CD4-positive, alpha-beta T cell treated with Interferon gamma for 1 hour (primary cell): ENCODE data around the gene DLG2.

Source experiments
- DNase-seq: peaks from one replicate; pipeline ENCODE4 v3.0.0-alpha.2; 2020

The DLG2 gene

GRCh38 chr11:83572581-83573496 lies 2054.3 kb downstream of the DLG2 start:
- DNase-seq = no peak

DNA sequence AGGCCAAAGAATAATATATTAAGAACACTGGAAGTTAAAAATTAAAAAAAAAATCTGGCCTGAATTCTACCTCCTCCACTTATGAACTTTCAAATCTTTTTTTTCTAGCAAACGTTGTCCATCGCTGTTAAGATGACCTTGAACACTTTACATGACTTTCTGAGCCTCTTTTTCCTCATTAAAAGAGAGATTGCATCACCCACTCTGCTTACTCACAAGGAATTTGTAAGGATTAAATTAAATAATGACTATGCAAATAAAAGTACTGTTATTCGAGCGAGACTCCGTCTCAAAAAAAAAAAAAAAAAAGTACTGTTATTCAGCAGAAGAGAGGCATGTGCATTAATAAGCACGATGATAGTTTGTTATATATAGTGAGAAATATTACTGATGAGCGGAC lies 2055.8 kb downstream of the DLG2 start:
- DNase-seq = no peak

GRCh38 chr11:83569134-83569805 lies 2057.9 kb downstream of the DLG2 start:
- DNase-seq = no peak

DNA sequence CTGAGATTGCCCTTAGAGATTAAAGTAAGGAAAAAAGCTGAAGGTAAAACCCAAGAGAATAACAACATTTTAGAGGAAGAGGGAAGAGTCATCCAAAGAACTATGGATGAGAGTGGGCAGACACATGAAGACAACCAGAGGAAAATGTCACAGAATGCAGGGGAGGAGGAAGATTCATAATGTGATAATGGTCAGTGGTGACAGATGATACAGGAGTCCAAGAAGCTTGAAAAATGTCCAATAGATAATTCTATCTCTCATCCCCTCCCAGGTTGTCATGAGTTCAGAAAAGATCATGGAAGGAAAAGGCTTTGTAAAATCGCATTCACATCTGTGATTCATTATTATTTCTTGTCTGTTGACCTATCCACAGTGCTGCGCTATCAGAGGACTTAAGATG lies 2058.6 kb downstream of the DLG2 start:
- no peak for DNase-seq

- no peak for DNase-seq
Observed at GRCh38 chr11:83566950-83567349, 2060.2 kb downstream of the DLG2 start.

DNA sequence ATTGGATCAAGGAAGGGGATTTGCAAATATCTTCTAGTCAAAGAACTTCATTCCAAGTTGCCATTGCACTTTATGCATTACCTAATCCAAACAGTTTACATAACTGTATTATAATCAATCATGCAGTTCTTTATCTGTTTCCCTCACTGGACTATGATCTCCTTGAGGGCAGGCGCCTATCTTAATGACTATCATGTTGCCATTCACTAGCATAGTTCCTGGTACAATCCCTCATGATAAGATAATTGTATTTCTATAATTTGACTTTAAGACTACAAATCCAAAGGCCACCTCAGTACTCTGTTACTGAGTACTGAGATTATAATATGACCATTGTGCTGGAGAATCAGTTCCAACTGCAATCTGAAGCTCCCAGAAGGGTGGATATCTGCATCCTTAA lies 2062.3 kb downstream of the DLG2 start:
- no peak for DNase-seq

GRCh38 chr11:83558281-83558680 lies 2068.9 kb downstream of the DLG2 start:
- no peak for DNase-seq

DNA sequence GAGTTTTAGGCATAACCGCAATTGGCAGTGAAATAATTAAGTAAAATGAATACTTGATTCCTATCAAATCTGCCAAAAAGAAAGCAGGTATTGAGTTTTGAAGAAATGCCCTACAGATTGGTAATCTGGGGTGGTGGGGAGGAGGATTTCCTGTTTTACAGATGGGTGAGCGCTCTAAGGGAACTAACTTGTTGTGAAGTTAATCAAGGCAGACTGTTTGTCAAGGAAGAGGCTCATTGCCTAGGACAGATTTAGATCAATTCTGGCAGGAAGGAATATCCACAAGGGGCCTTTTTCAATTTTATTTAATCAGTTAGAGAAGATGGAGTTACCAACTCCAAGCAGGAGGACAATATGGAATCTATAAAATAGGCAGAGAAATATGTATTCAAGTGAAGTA lies 2069.5 kb downstream of the DLG2 start:
- no peak for DNase-seq

DNA sequence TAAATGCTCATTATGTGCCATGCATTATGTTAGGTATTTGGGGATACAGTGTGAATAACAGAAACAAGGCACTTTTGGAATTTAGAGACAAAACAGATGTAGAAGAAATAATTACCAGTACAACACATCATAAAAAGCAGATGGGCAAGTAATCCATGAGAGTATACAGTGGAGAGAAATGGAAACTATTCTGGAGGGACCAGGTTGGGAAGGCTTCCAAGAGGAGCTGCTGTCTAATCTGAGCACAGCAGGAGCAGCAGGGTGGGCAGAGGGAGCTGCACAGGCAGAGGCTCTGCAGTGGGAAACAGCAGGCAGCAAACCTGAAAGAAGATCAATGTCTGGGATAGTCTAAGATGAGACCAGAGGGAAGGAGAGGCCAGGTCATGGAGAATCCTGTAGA lies 2072.3 kb downstream of the DLG2 start:
- no peak for DNase-seq

GRCh38 chr11:83549984-83550667 lies 2077.0 kb downstream of the DLG2 start:
- no peak for DNase-seq

- no peak for DNase-seq
Observed at GRCh38 chr11:83546368-83546767, 2080.8 kb downstream of the DLG2 start.

- no peak for DNase-seq
Observed at GRCh38 chr11:83545494-83546260, 2081.5 kb downstream of the DLG2 start.

GRCh38 chr11:83544846-83545245 lies 2082.3 kb downstream of the DLG2 start:
- no peak for DNase-seq

DNA sequence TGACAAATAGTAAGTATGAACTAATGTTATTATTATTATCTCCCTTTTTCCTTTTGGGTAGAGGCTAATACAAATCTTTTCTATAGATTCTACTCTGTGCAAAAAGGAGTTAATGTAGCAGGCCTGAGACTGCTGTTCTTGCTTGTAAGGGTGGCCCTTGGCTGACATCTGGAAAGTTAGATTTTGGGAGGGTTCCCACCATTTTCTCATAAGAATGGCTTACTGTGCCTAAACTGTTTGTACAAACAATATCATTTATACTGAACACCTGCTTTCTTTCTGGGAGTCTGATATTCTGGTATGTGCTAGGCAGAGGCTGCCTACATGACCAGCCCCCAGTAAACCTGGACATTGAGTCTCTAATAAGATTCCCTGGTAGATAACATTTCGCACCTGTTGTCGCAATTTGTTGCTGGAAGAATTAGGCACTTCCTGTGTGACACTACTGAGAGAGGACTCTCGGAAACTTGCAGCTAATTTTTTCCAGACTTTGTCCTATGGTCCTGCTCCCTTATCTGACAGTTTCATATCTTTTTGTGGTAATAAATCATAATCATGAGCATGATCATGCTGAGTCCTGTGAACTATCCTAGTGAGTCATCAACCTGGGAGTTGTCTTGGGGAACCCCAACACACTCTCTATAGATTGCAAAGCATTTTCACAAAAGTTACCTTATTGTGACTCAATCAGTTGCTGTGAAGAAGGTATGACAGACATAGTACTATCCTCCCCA lies 2083.3 kb downstream of the DLG2 start:
- no peak for DNase-seq

GRCh38 chr11:83542861-83543260 lies 2084.3 kb downstream of the DLG2 start:
- DNase-seq = no peak

DNA sequence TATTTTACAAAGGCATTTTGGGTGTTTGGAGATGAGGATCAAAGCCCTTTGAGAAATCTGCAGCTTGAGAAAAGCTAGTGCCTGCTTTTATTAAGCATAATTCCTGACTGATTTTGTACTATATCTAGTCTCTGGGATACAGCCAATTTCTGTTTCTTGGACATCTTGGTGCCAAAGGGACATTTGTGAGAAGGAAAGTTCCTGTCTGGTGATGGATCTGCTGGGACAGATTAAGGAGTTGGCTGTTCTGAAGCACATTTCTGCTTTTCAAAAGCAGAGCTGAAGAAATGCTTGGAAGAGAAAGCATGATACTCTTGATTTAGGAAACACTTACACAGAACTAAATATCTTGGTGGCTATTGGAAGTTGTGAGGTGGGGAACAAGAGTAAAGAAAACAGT lies 2086.4 kb downstream of the DLG2 start:
- DNase-seq = no peak

DNA sequence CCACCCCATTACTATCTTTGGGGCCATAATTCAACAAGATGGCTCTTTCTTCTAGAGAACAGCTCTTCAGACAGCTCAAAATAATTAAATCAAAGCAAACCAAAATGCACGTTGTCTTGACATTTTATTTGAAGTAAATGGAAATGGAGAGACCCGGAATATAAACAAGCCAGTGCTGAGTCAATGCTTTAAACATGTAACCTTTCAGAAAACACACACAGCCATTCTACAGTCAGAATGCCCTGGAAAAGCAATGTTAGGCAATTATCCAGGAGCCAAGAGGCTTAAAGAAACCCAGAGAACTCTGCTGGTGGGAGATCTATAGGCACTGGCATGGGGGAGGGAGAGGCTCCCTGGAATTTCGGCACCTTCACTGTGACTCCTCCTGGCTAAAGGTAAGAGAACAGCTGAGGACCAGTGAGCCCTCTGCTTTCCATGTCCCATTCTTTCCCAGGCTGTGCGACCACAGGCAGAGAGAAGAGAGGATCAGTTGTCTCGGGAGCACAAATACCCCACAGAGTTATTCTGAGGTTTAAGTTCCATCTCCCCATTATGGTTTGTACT lies 2086.9 kb downstream of the DLG2 start:
- no peak for DNase-seq

DNA sequence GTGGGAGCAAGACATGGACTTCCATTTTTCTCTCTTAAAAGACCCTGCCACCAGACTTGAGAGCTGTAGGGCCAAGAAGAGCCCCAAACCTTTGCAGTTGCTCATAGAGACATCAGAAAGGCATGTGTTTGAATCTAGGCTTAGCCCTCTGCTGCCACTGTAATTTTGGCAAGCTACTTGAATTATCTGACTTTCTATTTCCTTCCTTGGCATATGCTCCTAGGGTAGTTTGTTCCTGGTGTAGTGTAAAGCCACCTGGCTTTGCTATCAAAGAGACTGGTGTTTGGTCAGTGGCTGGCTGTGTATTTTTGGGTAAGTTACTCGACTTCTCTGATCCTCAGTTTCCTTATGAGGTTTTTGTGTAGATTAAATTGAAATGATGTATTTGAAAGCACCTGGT lies 2088.9 kb downstream of the DLG2 start:
- no peak for DNase-seq

DNA sequence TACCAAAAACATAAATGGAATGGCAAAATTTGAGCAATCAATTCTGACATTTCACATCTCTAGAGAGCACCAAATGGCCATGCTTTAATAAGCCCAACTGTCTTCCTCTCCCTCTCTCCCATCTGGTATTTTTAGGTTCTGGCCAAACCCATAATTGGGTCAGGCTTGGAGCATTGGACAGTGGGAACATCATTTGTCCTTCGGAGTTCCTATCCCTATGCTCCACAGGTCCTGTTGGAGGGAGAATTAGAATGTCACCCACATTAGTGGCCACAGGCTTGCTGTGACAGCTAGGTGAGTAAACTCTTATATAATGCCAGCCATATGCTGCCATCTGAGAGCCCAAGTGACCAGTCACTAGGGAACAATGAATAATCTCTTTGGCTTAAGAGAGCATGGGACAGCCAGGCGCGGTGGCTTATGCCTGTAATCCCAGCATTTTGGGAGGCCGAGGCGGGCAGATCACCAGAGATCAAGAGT lies 2090.0 kb downstream of the DLG2 start:
- no peak for DNase-seq

DNA sequence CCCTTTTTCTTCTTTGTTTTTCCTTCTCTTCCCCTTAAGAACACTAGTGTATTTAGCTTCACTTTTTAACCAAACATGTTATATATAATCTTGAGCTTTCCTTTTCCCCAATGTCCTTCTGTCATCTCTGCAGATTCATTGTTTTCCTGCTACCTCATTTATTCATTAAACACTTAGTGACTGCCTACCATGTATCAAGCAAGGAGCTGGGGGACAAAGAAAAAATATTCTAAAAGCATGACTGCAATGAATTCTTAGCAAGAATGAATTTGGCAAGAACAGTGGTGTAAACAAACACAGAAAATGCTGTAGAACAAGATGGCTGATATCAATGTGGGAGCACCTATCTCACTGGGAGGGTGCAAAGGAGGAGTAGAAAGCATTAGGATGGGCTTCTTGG lies 2094.0 kb downstream of the DLG2 start:
- DNase-seq = no peak

DNA sequence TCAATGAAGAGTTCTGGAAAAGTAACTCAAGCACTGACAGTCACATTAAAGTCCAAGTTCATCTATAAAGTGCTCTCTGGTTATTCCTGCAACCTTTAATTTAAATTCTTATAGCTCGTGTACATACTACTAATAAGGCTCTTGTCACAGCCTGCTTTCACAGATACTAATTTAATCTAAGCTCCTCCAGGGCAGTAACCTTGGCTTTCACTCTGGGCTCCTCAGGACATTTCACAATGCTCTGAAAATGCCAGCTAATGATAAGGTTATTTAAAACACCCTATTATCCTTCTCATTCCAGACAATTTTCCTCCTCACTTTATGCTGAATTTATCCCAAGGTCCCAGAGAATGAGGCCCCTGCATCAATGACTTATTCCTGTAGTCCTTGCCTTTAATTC lies 2098.3 kb downstream of the DLG2 start:
- DNase-seq = no peak

- DNase-seq = no peak
Observed at GRCh38 chr11:83528225-83528624, 2098.9 kb downstream of the DLG2 start.
